Glomerular visceral epithelial cell (primary cell): ENCODE results near the gene UROC1.

Source experiments
- DNase-seq: peaks from one replicate; pipeline ENCODE4 v3.0.0-alpha.2; 2016; ENCODE audit errors: extremely low spot score

Gene UROC1

DNA sequence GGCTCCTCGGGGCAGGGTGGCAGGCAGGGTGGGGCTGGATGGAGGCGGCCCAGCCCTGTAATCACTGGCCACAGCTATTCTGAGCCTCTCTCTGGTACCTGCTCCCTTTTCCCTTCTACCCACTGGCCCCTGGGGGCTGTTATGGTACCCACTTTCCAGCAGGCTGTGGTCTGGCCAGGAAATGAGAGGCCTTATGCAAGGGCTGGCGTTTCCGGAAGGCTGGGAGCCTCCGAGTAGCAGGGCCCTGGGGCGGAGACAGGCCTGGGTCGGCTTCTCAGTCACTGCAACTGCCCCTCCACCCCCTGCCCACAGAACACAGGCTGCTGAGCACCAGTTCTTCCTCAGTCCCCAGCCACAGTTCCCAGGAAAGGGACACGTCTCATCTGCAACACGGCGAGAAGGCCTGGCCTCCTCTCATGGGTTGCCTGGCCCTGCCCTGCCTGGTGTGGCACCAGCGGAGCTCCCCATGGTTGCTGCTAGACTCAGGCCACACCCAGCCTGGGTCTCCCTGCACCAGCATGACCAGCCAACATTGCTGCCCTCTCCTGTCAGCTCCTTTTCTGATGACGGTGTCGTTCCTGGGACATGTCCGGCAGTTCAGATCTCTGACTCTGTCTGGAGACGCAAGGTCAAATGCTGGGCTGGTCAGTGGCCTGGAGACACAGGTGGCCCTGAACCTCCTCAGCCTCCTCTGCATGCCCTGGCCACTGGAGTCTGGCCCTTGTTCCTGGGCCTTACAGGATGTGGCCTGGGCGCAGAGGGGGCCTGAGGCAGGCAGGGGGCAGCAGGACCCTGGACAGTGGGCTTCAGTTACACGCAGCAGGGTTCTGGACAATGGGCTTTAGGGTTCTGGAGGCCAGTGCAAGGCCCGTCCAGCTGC, 12.8 kb upstream of the UROC1 start:
- DNase-seq = no peak

DNA sequence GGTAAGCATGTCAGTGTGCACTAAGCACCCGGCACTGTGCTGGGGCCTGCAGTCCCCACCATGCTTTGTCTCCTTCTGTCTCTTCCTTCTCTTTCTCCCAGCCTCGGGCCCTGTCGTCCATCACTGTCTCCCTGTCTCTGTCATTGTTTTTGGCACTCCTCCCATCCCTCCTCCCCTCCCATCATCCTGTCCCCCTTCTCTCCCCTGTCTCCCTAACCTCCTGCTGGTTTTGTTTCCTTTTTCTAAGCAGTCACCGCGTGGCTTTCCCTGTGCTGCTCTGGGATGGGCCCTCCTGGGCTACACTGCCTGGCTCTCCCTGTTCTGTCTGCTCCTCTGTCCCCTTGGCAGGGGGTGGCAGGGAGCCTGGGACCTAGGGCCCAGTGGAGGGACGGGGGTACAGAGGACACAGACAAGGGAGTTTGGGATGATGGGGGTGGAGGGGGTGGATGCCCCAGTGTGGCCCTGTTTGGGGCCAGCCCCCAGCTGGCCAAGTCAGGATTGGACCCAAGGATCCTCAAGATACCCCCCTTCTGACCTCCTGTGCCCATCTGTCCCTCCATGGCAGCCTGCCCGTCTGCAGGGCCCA, 12.1 kb upstream of the UROC1 start:
- DNase-seq = no peak

DNA sequence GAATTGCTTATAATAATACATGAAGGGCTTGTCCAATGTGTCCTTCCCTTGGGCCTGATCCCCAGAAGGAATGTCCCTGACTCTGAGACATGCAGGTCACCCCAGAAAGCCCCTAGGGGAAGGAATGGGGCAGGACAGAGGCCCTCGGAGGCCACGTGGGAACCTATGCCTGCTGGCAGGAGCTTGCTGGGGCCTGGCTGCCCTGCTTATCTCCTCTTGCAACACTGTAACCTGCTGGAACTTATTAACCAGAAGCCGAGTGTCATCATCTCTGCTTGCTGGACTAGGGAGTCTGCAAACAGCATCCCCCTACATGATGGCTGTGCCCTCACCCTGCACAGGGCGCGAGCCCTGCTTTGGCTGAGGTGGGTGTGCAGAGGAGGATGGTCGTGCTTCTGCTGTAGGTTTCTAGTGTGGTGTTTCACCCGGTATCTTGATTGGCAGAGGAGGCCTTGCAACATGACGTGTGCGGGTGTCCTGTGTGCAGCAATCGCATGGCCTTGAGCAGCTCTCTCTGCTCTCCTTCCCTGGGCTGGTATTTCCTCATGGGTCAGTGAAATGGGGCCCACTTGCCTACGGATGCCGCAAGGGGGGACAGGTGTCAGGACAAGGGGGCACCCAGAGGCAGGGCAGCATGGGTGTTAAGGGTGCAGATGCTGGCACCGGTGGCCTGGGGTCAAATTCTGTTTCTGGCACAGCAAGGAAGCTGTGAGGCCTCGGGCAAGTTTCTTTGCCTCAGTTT, 11.4 kb upstream of the UROC1 start:
- DNase-seq = peak; percentile 66

DNA sequence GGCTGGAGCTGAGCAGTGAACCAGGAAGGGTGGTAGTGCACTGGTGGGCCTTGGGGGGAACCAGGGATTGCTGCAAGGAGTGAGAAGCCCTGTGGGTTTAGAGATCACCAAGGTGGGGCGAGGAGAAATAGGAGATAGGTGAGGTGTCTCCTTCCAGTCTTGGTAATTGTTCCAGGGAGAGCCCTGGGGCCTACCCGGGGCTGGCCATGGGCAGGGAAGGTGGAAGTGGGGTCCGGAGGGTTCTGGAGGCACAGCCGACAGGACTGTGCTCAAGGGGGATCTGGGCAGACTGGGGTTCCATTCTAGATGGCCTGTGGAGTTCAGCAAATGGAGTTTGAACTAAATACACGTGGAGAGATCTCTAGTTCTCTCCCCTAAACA, 10.8 kb upstream of the UROC1 start:
- no peak for DNase-seq

DNA sequence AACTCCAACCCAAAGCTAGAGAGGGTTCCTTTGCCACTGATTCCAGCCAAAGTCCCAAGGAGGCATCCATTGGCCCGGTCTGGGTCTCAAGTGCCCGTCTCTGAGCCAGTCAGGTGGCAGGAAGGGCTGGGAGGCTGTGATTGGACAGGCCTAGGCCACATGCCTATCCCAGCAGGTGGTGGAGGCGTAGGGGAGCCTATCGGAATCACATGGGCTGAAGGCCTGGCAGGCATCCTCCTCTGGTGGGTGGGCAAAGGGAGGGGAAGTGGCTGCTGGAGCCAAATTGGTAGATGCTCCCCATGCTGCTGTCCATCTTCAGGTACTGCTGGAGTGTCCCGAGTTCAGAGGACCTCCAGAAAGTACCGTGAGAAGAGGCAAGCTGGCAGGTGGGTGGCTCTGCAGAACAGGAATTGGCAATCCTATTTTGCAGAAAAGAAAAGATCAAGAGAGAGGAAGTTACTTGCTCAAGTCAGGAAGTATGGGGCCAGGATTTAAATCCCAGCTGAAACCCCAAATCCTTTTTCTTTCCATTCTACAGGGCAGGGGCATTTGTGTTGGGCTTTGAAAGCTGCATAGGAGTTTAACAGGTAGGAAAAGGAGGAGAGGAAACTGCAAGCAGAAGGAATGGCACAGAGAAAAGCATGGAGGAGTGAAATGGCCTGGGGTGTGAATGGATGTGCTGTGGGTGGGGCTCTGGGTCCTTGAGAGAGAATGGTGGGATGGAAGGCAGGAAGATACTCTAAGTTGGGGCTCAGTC, 10.1 kb upstream of the UROC1 start:
- DNase-seq = no peak

DNA sequence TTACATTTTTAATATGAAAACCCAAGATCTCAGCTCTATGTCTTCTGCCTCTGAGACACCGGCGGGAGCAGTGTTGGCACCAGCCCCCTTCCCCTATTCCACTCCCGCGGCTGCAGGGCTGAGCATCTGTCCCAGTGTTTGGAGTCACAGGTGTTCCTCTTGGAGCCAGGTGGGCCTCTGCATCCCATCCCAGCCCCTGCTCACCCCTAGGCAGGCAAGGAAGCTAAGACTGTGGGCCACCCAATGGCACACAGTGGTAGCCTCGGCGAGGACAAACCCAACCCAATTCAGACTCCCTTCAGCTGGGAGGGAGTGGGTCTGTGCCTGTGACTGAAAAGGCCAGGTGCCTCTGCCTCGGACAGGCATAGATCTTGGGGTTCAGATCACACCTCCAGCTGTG, 9.4 kb upstream of the UROC1 start:
- DNase-seq = no peak

DNA sequence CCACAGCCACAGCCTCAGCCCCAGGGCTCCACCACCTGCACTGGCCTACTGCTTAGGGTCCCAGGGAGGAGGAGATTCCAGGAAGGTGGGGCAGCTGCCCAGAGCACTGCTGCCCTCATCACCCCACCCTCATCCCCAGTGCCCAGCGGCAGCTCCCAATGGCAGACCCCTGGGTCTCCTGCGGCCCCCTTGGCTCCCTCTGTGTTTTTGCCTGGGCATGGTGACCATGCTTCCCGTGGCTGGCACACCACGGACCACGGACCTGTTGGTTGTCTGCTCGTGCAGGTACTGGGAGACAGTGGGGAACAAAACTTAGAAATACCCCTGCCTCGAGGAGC, 9.1 kb upstream of the UROC1 start:
- DNase-seq = no peak

DNA sequence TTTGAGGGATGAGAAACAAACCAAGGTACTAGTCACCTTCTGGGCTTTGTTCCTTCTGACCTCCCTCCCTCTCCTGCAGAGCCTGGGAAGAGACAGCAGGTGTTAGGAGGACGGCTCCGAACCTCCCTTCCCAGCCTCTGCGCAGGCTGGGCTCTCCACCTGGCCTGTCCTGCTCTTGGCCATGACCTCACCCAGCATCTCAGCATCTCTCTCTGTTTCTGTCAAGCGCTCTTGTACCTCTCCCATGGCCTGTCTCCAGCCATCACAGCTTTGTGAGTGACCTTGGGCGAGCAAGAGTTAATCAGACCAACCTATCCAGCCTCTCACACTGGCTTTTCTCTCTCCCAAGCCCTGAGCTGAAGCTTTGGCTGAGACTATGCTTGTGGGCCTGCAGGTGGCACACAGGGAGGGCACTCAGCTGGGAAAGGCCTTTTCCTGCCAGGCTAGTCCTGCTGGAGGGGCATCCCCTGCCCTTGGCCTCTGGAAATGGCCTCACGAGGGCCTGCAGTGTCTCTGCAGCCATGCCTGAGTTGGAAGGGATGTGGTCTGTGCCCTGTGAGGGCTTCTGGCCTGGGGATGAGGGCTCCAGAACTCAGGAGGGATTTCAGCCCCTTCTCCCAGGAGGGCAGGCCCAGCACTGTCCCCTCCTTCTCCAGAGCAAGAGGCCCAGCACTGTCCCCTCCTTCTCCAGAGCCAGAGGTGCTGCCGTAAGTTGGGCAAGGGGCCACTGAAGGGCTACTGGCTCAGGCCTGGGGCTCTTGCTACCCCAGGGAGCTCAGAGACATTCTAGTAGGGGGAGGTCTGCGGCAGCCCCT, 8.5 kb upstream of the UROC1 start:
- DNase-seq = no peak

DNA sequence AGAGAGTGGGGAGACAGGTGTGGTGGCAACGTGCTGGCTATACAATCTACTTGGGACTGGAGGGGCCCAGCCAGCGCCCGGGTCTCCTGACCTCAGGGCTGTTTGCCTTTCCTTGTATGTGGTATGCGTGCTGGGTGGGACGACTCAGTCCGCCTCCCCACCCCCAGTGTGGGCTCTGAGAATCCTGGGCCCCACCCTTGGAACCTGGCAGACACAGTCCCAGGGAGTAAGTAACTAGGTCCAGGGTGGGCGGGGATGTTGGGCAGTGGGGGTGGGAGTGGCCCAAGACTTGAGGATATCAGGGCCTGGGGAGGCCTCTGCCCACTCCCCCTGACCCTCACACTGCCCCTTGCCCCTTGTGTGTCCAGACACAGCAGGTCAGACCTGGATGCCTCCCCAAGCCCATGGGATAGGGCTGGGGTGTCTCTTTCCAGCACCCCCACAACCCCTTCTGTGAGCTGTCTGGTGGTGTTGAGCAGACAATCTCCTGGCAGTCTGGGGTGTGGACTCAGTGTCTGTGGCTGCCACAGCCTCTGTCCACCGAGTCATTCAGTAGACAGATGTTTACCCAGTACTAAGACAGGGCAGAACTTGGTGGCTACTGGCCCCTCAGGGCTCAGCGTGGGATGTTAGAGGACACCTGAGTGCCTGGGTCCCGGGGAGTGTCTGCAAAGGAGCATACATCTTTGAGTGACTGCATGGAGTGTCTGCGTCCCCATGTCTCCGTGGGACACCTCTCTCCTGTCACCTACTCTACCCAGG, 7.7 kb upstream of the UROC1 start:
- no peak for DNase-seq

DNA sequence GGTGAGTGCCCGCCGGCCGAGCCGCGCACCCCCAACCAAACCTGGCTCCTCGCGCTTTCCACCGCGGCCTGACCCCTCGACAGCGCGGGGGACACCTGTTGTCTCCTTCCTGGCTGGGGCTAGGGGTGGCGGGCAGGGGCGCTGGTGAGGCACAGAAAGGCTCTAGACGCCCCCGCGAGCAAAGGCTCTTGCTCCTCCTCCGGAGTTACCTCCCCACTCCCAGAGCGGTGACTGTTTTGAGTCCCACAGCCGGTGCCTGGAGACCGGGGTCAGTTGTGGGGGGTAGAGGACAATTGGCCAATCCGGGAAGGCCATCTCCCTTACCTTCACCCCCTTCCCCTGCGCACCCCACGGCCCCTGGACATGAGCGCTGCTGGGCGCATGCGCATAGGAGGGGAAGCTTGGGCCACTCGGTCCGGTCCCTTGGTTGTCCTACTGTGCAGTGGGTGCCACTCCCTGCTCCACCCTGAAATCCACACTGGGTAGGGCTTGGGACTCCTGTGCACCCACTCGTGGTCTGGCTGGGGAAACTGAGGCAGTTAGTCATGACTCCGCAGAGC, 6.9 kb upstream of the UROC1 start:
- DNase-seq = peak; percentile 17

DNA sequence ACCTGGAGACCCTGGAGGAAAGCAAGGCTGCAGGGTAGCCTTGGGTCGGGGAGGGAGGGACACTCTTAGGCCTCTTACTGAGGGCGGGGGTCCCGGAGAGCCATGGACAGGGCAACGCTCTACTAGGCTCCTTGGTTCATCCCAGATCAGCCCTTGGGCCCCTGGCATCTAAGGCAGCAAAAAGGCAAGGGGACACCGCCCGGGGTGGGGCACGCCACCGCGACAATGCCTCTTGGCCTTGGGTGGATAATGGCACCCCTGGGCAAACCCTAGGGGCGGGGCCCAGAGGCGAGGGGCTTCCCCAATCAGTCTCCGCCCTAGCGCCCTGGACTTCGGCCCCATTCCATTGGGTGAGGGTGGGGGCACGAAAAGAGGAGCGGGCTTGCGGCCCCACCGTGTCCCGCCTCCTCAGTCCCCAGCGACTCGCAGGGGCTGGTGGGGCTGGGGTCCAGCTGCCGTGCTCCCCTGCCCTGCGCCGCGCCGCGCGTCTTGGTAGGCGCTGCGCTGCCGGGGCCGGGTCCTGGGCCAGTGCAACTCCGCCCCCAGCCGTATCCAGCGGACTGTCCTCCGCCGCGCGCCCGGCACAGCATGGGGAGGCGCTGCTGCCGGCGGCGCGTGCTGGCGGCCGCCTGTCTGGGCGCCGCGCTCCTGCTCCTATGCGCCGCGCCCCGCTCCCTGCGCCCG, 6.3 kb upstream of the UROC1 start, which contains the start of gene CHST13:
CHST13 (plus strand) TSS at position 411 of the 684 bp plus-strand sequence; CDS start at position 589, 178 bp downstream.
- peak; percentile 43 for DNase-seq

DNA sequence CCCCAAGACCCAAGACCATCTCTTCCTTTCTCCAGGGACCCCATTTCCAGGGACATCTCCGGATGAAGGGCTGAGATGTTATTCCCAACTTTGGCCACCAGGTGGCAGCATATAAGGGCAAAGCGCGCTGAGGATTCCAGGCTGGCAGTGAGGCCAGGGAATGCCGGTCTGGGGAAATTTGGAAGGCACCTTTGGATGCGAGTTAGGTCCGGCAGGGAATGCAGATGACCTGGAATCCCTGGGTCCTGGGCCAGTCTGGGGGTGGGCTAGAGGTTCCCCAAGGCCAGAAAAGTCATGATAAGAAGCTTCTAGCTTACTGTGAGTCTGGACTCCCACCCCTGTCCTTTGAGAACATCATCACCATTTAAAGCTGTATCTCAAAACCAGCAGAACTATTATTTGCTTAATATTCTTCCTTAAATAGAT, 4.8 kb upstream of the UROC1 start:
- DNase-seq = peak; percentile 49

DNA sequence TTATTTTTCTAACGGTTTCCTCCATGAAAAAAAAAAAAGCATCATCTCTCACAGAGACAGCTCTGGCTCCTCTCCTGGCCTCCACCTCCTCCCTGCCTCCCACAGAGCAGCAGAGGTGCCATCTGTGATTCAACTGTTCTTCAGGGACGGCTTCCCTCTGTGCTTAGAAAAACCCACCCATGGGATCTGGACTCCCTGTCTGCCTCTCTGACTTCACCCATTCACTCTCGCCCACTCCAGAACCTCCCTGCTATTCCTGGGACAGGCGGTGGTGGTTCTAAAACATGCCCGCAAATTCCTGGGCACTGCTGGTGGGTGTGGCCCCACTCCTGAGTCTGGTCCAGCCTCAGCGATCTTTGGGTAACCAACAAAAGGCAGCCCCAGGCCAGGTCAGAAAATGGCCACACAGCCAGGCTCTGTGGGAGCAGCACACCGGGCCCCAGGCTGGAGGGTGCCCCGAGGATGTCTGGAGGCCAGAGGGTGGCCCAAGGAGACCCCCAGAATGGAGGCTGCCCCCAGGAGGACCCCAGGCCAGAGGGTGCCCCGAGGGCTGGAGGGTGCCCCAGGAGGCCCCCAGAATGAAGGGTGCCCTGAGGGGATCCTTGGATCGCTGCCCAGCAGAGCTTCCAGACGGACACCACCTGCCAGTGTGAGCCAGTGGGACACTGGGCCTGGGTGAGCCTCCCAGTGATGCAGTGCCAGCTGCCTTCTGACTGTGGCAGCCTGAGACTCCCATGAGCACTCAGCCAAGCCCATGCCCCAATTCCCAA, 3.7 kb upstream of the UROC1 start:
- no peak for DNase-seq

DNA sequence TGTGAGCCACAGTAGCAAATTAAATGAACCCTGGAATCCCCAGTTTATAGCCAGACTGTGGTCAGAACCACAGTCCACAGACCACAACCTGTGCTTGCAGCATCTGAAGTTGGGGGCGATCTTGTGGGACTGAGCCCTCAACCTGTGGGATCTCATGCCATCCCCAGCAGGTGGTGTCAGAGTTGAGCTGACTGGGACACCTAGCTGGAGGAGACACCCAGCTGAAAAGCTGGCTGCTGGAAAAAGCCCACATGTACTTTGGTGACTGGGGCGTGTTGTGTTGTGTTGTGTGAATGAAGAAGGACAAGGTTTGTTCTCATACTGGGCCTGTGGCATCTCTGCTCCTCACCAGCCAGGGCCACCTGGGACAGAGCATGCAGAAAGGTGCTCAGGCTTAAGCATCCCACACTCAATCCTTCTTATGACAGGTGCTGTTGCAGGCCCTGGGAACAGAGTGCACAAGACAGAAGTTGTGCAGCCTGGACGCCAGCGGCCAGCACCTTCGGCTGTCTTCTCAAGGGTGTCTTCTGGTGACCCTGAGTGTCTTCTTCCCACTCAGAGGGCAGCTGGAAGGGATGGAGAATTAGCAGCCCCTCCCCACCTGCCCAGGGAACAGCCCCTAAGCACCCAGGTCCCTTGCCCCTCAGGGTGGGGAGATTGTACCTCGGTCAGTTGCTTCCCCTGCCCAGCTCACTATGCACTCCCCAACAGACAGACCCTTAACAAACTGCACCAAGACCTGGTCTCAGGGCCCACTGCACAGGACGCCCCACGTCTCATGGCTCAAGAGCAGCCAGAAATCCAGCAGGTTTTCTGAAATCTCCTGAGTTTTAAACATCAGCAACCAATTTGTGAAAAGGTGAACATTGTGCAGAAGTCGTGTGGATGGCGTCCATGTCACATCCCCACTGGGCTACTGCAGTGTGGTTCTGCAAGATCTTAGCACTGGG, 2.2 kb upstream of the UROC1 start:
- DNase-seq = no peak

DNA sequence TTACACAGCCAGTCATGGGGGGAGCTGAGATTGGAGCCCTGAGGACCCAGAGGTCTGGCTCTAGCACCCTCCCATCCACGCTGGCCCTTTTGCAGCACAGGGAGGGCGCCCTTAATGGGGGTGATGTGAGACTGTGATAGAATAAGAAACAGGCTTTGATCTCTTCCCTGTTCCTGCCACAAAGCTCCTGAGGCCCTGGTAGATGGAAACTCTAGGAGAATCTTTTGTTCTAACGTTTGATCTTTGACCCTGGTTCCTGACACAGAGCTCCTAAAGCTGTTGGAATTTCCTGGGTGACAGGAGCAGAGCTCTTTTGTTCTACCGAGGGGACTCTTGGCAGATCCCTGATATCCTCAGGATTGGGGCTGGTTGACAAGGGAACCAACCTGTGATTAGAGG, 1.2 kb upstream of the UROC1 start:
- no peak for DNase-seq

DNA sequence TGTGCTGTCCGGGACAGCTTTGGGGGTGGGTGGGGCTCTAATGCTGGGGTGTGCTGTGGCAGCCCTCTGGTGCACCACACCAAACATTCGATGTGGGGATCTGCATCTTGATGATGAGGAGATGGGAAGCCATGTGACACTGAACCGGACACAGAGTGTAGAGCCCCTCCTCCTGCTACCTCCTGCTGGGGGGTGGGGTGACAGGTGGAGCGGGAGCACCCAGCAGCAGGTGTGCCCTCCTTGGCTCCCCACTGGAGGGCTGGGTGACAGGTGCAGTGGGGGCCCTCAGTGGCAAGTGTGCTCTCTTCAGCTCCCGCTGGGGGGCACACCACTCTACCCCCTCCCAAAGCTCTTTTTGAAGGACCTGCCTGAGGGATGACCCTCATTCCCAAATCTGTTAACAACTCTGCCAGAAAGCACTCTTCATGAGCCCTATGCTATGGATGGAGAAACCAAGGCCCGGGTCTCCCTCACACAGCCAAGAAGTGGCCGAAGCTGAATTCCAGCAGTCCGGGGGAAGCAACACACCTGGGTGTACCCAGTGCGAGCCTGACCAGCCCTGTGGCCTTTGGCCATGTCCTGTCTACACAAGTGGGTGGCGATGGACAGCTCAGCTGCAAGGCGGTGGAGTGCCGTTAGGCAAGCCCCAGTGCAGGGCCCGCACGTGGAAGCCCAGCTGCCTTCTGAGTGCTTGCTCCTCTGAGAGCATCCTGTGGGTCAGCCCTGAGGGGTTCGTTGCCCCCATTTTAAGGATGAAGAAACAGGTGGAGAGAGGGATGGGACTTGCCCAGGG, 609 bp upstream of the UROC1 start:
- no peak for DNase-seq

DNA sequence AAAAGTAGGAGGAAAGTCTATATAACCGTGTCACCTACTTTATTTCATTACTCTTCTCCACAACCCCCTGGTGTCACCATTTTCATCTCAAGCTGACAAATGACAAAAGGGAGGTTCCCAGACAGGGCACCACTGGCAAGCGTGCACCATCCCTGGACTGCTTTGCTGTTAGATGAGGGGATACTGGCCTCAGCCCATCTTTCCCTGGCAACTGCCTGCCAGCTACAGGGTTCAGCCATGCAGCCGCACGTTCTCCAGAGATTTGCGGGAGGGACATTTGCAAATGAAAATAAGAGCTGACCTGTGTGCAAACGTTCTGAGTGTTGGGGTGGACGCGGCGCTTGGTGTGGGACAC, 660 bp downstream of the UROC1 start:
- no peak for DNase-seq
